Common myeloid progenitor, CD34-positive (primary cell): ENCODE data around the gene DNASE1L3.
"Not testable (repeated sequence)": the region's sequence is repeated elsewhere in the genome, so short reads cannot be mapped to it uniquely, and the experiment has no call there.

Source experiments
- CTCF ChIA-PET: fragments of 350-600 bp; sonication (Branson Sonifier 250); formaldehyde crosslinking; loops from one replicate; lab custom pipeline; 2021; ENCODE audit warnings: antibody characterized with exemption; lab: Charles Lee
- POLR2A ChIA-PET: fragments of 350-600 bp; sonication (Branson Sonifier 250); formaldehyde crosslinking; loops from one replicate; lab custom pipeline; 2021; ENCODE audit warnings: antibody characterized with exemption; lab: Charles Lee
- DNase-seq, 3 donors: peaks; one replicate each; pipeline versions ENCODE4 v3.0.0 to v3.0.0-alpha.2; 2013
- H3K27ac ChIP-seq, 2 experiments: 1 replicate in 1 of 2; 2 replicates in 1 of 2; pipeline ENCODE4 v1.7.0; 2013; ENCODE audit warnings: inconsistent platforms in 2 of 2, low read length in 2 of 2, mild to moderate bottlenecking in 2 of 2, low read depth in 1 of 2, moderate library complexity in 1 of 2; ENCODE audit not compliant: severe bottlenecking in 2 of 2, insufficient read depth in 1 of 2, poor library complexity in 1 of 2
- H3K27me3 ChIP-seq, 5 experiments: replicated peaks in 2 of 5; 1 replicate in 3 of 5; 2 replicates in 2 of 5; pipeline versions ENCODE4 v1.6.1 to v1.7.0; 2013; ENCODE audit warnings: low read length in 4 of 5, mild to moderate bottlenecking in 2 of 5, moderate library complexity in 2 of 5, inconsistent platforms in 1 of 5; ENCODE audit not compliant: insufficient read depth in 5 of 5, control insufficient read depth in 4 of 5
- H3K36me3 ChIP-seq, 4 experiments: 1 replicate in 2 of 4; 2 replicates in 2 of 4; pipeline versions ENCODE4 v1.6.1 to v1.7.0; 2013; ENCODE audit warnings: low read length in 3 of 4, control low read depth in 1 of 4, mild to moderate bottlenecking in 1 of 4; ENCODE audit not compliant: control insufficient read depth in 4 of 4, insufficient read depth in 4 of 4
- H3K4me1 ChIP-seq, 4 experiments: 1 replicate in 3 of 4; 2 replicates in 1 of 4; pipeline versions ENCODE4 v1.6.1 to v1.7.1; 2013; ENCODE audit warnings: low read length in 3 of 4, mild to moderate bottlenecking in 3 of 4, control low read depth in 1 of 4, inconsistent platforms in 1 of 4, moderate library complexity in 1 of 4; ENCODE audit not compliant: control insufficient read depth in 4 of 4, insufficient read depth in 4 of 4; ENCODE audit errors: control extremely low read depth in 1 of 4
- H3K4me3 ChIP-seq, 7 experiments: 1 replicate in 4 of 7; 2 replicates in 3 of 7; pipeline versions ENCODE4 v1.5.1 to v1.7.0; 2013; ENCODE audit warnings: mild to moderate bottlenecking in 7 of 7, low read length in 6 of 7, moderate library complexity in 6 of 7, inconsistent platforms in 2 of 7, low read depth in 2 of 7, control low read depth in 1 of 7; ENCODE audit not compliant: insufficient read depth in 4 of 7, control insufficient read depth in 1 of 7; ENCODE audit errors: extremely low read depth in 1 of 7
- H3K9me3 ChIP-seq, 5 experiments: 1 replicate in 4 of 5; 2 replicates in 1 of 5; pipeline versions ENCODE4 v1.6.1 to v1.7.1; 2013; ENCODE audit warnings: low read length in 4 of 5, mild to moderate bottlenecking in 2 of 5, inconsistent platforms in 1 of 5, low read depth in 1 of 5, moderate library complexity in 1 of 5; ENCODE audit not compliant: control insufficient read depth in 4 of 5, insufficient read depth in 2 of 5; ENCODE audit errors: control extremely low read depth in 1 of 5
- WGBS: methylation state at CpG from one replicate; pipeline ENCODE4 v1.1.5; 2013; ENCODE audit not compliant: insufficient coverage; 5-methylcytosine and 5-hydroxymethylcytosine counted together

Gene DNASE1L3

DNA sequence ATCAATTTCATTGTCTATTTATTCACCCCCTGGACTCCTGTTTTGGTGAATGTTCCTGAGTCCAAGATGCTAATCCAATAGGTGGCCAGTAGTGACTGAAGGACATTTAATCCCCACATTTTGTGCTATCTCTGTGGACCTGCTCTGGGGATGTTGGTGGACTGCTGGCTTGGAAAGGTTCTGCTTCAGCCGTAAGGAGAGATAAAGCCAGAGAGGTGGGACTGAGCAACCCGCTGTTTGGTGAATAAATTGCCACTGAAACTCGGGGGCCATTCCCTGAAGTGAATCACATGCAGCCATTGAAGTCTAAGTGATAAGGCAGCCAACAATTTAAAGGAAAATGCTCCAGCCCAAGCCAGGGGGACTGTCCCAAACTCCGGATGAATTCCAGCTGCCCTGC, 25.2 kb upstream of the DNASE1L3 start:
- ChIA-PET CTCF (interaction anchor here (1.0 to 1.3 kb wide), 2 partner anchors 21 to 70 kb away, joined by 3 read pairs; partner anchors contain the start of genes HTD2 and RPP14), POLR2A (no interaction called here)
- 93% methylated on average over 4 of the region's 4 CpGs for WGBS

DNA sequence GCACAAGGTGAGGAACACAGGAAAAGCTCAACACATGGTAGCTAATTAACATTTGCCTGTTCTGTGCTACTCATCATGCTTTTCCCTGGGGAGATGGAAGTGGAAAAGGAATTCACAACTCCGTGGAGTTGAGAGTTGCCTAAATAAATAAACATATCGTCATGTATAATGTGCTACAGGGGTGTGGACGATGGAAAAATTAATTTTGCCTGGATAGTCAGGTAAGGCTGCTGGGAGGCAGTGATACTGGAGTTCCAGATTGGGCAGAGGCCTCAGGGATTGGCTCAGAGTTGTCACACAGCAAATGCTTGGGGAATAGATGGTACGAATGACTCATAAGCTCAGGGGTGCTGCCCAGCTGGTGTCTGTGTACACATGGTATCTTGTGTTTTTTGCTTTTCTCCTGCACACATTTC, 23.8 kb upstream of the DNASE1L3 start:
- DNase-seq = peak in 1 of 3 donors; percentile 15
- H3K36me3 ChIP-seq = no peaks in the 10 kb centered on the region
- H3K27ac ChIP-seq = no peak overlapping the region
- peaks cover 0 to 3% (median 0%) of the 10 kb centered on the region in 5 experiments for H3K27me3 ChIP-seq
- ChIA-PET CTCF (interaction anchor here (0.6 to 4.0 kb wide), 12 partner anchors 12 to 246 kb away, joined by 3 to 14 read pairs (median 3); partner anchors contain the start of gene DNASE1L3), POLR2A (no interaction called here)
- peaks cover 0 to 24% (median 20%) of the 10 kb centered on the region in 4 experiments for H3K4me1 ChIP-seq
- no peaks in the 10 kb centered on the region for H3K9me3 ChIP-seq
- H3K4me3 ChIP-seq = no peak overlapping the region
- 100% methylated on average over 1 of the region's 4 CpGs for WGBS

More for the DNA sequence above, 25.2 kb upstream of the DNASE1L3 start:
- Histone ChIP-seq H3K4me3 (no peak overlapping the region), H3K9me3 (no peaks in the 10 kb centered on the region), H3K4me1 (peaks cover 0 to 24% (median 20%) of the 10 kb centered on the region in 4 experiments), H3K36me3 (no peaks in the 10 kb centered on the region), H3K27ac (no peak overlapping the region), H3K27me3 (peaks cover 0 to 3% (median 0%) of the 10 kb centered on the region in 5 experiments)
- DNase-seq = no peak

DNA sequence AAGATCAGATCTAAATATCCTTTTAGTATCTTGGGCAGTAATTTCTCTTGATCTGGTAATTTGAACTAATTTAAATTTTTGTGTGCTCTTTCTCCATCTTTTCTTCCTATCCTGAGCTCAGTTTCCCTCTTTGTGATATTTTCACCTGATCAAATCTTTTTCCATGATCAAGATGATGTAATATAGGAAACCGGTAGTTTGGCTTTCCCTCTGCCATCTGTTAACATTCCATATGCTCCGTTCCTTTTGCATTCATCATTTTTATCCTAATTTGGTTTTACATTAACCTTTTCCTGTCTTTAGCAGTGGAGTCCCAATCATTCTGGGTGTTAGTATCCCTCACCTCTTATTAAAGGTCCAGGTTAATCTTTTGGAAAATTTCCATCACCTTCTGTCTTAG, 20.9 kb upstream of the DNASE1L3 start:
- H3K27me3 ChIP-seq = peaks cover 0 to 3% (median 0%) of the 10 kb centered on the region in 5 experiments
- H3K9me3 ChIP-seq = no peaks in the 10 kb centered on the region
- no peak for DNase-seq
- H3K4me1 ChIP-seq = peaks cover 0 to 10% (median 6%) of the 10 kb centered on the region in 4 experiments
- 100% methylated on average over 1 of the region's 2 CpGs for WGBS
- no peak overlapping the region for H3K27ac ChIP-seq
- POLR2A ChIA-PET = no interaction called here
- CTCF ChIA-PET = interaction anchor here (1.3 to 4.0 kb wide), 4 partner anchors 9 to 42 kb away, joined by 3 to 19 read pairs (median 9); partner anchors contain the start of gene DNASE1L3
- H3K4me3 ChIP-seq = no peak overlapping the region
- H3K36me3 ChIP-seq = no peaks in the 10 kb centered on the region

DNA sequence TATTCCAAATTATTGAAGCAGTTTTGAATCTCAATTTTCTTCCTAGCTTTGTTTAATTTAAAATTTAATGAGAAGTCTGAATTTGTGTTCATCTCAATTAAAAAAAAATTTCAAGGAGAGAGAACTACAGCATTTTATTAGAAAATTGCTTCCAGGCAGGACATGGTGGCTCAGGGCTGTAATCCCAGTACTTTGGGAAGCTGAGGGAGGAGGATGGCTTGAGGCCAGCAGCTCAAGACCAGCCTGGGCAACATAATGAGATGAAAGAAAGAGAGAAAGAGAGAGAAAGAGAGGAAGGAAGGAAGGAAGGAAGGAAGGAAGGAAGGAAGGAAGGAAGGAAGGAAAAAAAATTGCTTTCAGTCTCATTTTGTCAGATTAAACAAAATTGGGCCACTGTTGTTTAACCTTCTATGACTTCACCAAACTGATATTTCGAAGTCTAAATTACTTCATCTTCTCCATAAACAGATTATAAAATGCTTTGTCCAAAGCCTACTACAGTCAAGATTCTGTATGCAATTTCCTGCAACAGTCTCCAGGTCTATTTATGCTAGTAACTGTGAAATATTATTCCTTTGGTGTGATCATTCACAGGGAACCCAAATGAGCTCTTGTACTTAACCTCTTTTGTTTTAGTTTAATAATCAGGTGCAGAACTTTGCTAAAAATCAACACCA, 20.2 kb upstream of the DNASE1L3 start:
- POLR2A ChIA-PET = no interaction called here
- Histone ChIP-seq H3K27ac (no peak overlapping the region), H3K4me3 (no peak overlapping the region), H3K9me3 (no peaks in the 10 kb centered on the region), H3K36me3 (no peaks in the 10 kb centered on the region), H3K4me1 (peaks cover 0 to 6% (median 2%) of the 10 kb centered on the region in 4 experiments), H3K27me3 (peaks cover 0 to 2% (median 0%) of the 10 kb centered on the region in 5 experiments)
- DNase-seq = no peak
- CTCF ChIA-PET = interaction anchor here (0.7 to 3.9 kb wide), 5 partner anchors 13 to 75 kb away, joined by 3 to 19 read pairs (median 3); partner anchors contain the start of genes DNASE1L3, HTD2 and RPP14
- 0% methylated on average over 1 of the region's 1 CpG for WGBS

DNA sequence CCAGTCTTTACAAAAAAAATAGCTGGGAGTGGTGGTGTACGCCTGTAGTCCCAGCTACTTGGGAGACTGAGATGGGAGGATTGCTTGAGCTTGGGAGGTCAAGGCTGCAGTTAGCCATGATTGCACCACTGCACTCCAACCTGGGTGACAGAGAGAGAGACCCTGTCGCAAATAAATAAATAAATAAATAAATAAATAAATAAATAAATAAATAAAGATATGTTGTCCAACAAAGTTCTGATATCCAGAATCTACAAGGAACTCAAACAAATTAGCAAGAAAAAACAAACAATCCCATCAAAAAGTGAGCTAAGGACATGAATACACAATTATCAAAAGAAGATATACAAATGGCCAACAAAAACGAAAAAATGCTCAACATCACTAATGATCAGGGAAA, 17.2 kb upstream of the DNASE1L3 start:
- H3K4me1 ChIP-seq, H3K4me3 ChIP-seq, POLR2A ChIA-PET, H3K27me3 ChIP-seq, H3K9me3 ChIP-seq, H3K27ac ChIP-seq, DNase-seq, H3K36me3 ChIP-seq: not testable (repeated sequence)
- no CpG with 5 or more reads among the region's 3 CpGs for WGBS
- CTCF ChIA-PET = interaction anchor here (1.1 to 3.9 kb wide), 2 partner anchors 10 to 11 kb away, joined by 3 to 19 read pairs; no protein-coding TSS in a partner anchor

DNA sequence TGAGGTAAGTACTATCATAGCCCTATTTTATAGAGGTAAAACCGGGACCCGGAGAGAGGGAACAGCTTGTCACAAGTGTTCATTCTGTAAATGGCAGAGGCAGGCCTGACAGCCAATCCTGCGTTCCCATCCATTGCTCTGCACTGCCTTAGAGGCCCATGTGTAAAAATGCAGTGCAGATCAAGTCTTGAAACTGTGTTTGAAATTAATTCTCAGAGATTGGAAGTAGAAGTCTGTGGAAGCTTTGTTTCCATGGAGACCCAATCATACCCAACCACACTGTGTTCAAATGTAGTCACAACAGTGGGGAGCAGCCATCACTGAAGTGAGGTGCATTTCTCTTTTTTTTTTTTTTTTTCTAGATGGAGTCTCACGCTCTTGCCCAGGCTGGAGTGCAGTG, 13.1 kb upstream of the DNASE1L3 start:
- Histone ChIP-seq H3K27me3 (no peaks in the 10 kb centered on the region), H3K36me3 (no peaks in the 10 kb centered on the region), H3K4me3 (no peak overlapping the region), H3K4me1 (no peaks in the 10 kb centered on the region), H3K9me3 (no peaks in the 10 kb centered on the region), H3K27ac (no peak overlapping the region)
- 100% methylated on average over 3 of the region's 4 CpGs for WGBS
- POLR2A ChIA-PET = no interaction called here
- peak in 2 of 3 donors; percentile 32 to 53 for DNase-seq
- CTCF ChIA-PET = interaction anchor here (1.1 to 4.0 kb wide), 8 partner anchors 10 to 57 kb away, joined by 3 to 20 read pairs (median 4); no protein-coding TSS in a partner anchor
